Ovary (tissue), 9 donors: ENCODE data around the gene PTPRJ. TPM values are rescaled to one million over a fixed set of nuclear protein-coding genes. Genes with fewer than 3 reads are reported as not detected.

Source experiments
- DNase-seq, 5 donors: peaks; one replicate each; pipeline ENCODE4 v3.0.0-alpha.2; 2019 to 2020
- H3K27ac ChIP-seq, 2 donors: fragments of 200-600 bp; one replicate each; pipeline versions ENCODE4 v1.5.1 to v1.8.0; 2019 to 2022
- H3K27me3 ChIP-seq: fragments of 200-600 bp; one replicate; pipeline ENCODE4 v1.8.0; 2022
- H3K36me3 ChIP-seq: fragments of 200-600 bp; sonication (generic); one replicate; pipeline ENCODE4 v1.5.1; 2019
- H3K4me1 ChIP-seq: one replicate; pipeline ENCODE4 v1.8.1; 2013; ENCODE audit warnings: mild to moderate bottlenecking, moderate library complexity; ENCODE audit not compliant: insufficient read depth
- H3K4me3 ChIP-seq: fragments of 200-600 bp; sonication (generic); one replicate; pipeline ENCODE4 v1.5.1; 2017
- H3K9me3 ChIP-seq, 2 donors: fragments of 200-600 bp in 1 of 2; sonication (generic) in 1 of 2; one replicate each; pipeline versions ENCODE4 v1.5.1 to v1.8.1; 2013 to 2019; ENCODE audit warnings: mild to moderate bottlenecking in 1 of 2, moderate library complexity in 1 of 2
- EP300 ChIP-seq: sonication (generic); formaldehyde crosslinking; IDR thresholded peaks from one replicate; pipeline ENCODE4 v1.6.1; 2017; ENCODE audit warnings: antibody characterized with exemption
- POLR2A ChIP-seq: fragments of 450-650 bp; IDR thresholded peaks from one replicate; pipeline ENCODE4 v1.6.1; 2017; ENCODE audit warnings: antibody characterized with exemption, mild to moderate bottlenecking, moderate library complexity
- WGBS, 3 donors: extraction: QIAGEN DNeasy Blood & Tissue Kit in 1 of 3; methylation state at CpG; one replicate each; pipeline versions ENCODE4 v1.1.5 to v1.1.7; 2013 to 2017; 5-methylcytosine and 5-hydroxymethylcytosine counted together
- intact Hi-C, 4 donors: fragments of 100-400 bp; cut with DNase I; formaldehyde crosslinking; loops; one replicate each; pipeline versions ENCODE4 v1.11.0 to v1.15.1; 2022 to 2023
- polyA plus RNA-seq, 2 donors: library from polyadenylated mRNA; stranded (reverse); fragments of 200-250 nt in 1 of 2; fragments of 350-450 nt in 1 of 2; fragmentation: Illumina TruSeq in 1 of 2; extraction: RNeasy Lipid Tissue Mini Kit (QIAGEN cat#74804) in 1 of 2; gene quantifications; one replicate each; pipeline ENCODE4 v1.2.3, GENCODE V29; 2013 to 2014
- total RNA-seq, 7 donors: library from RNA; depleted of rRNA in 2 of 7; stranded (reverse); fragments of >200 nt in 2 of 7; fragmentation: NEBNext Ultra II Directional in 3 of 7; extraction: Animal tissue kit (Norgen Biotek cat#: 25700) in 3 of 7; gene quantifications; one replicate each; pipeline versions ENCODE4 v1.1.0 to v1.2.4, GENCODE V29; 2016 to 2023
- TF ChIP-seq, protein P1 (sequence below), 3 donors: fragments of 450-650 bp in 2 of 3; fragments of 200-600 bp in 1 of 3; IDR thresholded peaks; one replicate each; pipeline versions ENCODE4 v1.5.1 to v1.8.0; 2016 to 2022; ENCODE audit warnings: antibody characterized with exemption in 3 of 3, mild to moderate bottlenecking in 1 of 3
- donor health status: DM: no; HTN: no; CAD: no; lungs with moderate emphysema.
- donor health status: DM: no; HTN: no; CAD: no.
- donor health status: Bipolar disorder and iron deficiency.
- donor health status: DM: yes; HTN: yes; CAD: no.
- donor health status: DM: no; HTN: no; CAD: no.
- donor health status: DM: yes; HTN: yes; CAD: no.

Gene PTPRJ
- total and polyA plus RNA-seq, 9 donors: 1.6 to 16.1 (median 5.5) TPM

- DNase-seq: no peak
These were observed 121.6 kb downstream of the PTPRJ start for GRCh38 chr11:48101958-48102357.

DNA sequence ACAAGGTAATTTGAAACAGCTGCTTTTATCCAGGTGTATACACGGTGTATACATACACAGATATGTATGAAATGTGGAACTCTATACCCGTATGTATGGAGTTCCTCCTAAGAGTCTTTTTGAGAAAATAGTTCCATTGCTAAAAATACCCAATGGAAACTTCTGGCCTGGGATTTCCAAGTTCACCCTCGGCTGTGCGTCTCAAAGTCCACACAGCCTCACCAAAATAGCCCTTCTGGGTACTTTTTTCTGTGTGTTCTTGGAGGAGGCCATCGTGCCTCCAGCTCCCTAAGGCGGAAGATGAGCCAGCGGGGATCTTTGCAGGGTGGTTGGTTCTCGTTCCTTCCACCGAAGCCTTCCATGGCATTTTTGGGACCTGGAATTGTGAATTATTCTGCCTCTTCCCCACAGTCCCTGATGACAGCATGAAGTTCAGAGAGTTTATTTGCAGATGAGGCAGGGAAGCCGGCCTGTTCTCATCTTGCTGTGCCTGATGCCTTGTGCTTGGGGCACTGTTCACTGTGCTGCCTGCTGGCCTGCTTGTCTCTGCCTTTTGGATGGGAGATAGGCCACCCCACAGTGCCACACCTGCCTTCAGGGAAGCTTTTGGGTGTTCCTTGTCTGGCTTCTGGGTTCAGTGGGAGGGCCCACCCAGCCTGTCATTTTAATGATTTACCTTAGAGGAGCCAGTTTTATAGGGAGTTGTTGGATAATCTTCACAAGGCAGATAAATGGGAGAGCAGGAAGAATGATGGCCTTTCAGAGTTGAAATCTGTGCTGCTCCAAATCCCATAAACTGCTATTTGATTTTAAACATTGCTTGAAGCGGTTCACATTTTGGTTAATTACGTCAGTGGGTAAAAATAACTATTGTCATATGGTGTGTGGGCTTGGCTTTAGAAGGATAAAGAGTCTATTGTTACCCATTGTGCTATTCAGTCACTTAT lies 123.5 kb downstream of the PTPRJ start:
- Histone ChIP-seq H3K27ac (no peak overlapping the region), H3K36me3 (no peaks in the 10 kb centered on the region), H3K27me3 (no peaks in the 10 kb centered on the region), H3K4me3 (no peak overlapping the region), H3K9me3 (no peaks in the 10 kb centered on the region), H3K4me1 (no peaks in the 10 kb centered on the region)
- 76 to 90% (median 78%) methylated on average over 12 of the region's 12 CpGs for WGBS, 3 donors
- no peak for TF ChIP-seq POLR2A
- TF ChIP-seq, protein P1, sequence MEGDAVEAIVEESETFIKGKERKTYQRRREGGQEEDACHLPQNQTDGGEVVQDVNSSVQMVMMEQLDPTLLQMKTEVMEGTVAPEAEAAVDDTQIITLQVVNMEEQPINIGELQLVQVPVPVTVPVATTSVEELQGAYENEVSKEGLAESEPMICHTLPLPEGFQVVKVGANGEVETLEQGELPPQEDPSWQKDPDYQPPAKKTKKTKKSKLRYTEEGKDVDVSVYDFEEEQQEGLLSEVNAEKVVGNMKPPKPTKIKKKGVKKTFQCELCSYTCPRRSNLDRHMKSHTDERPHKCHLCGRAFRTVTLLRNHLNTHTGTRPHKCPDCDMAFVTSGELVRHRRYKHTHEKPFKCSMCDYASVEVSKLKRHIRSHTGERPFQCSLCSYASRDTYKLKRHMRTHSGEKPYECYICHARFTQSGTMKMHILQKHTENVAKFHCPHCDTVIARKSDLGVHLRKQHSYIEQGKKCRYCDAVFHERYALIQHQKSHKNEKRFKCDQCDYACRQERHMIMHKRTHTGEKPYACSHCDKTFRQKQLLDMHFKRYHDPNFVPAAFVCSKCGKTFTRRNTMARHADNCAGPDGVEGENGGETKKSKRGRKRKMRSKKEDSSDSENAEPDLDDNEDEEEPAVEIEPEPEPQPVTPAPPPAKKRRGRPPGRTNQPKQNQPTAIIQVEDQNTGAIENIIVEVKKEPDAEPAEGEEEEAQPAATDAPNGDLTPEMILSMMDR (IDR thresholded peaks at IDR 0.05): no peak
- no peak for TF ChIP-seq EP300
- intact Hi-C loops: loop anchor here in 1 of 4 donors (2.0 kb wide), 1 partner anchor 129 kb away; no protein-coding TSS in a partner anchor
- DNase-seq: no peak

More at GRCh38 chr11:48101958-48102357, 121.6 kb downstream of the PTPRJ start:
- WGBS, 3 donors: 59 to 62% (median 61%) methylated on average over 6 of the region's 6 CpGs
- Histone ChIP-seq H3K27me3 (no peaks in the 10 kb centered on the region), H3K27ac (no peak overlapping the region), H3K4me3 (no peak overlapping the region), H3K36me3 (no peaks in the 10 kb centered on the region), H3K4me1 (peaks cover 2% of the 10 kb centered on the region), H3K9me3 (no peaks in the 10 kb centered on the region)
- intact Hi-C loops: no loop called here
- no peak for TF ChIP-seq POLR2A
- TF ChIP-seq EP300: no peak
- TF ChIP-seq, protein P1 (IDR thresholded peaks at IDR 0.05): no peak

GRCh38 chr11:48104568-48104924 lies 124.2 kb downstream of the PTPRJ start:
- Histone ChIP-seq H3K4me3 (no peak overlapping the region), H3K27ac (no peak overlapping the region), H3K36me3 (no peaks in the 10 kb centered on the region), H3K27me3 (no peaks in the 10 kb centered on the region), H3K4me1 (no peaks in the 10 kb centered on the region), H3K9me3 (no peaks in the 10 kb centered on the region)
- DNase-seq: no peak
- 65 to 81% (median 77%) methylated on average over 3 of the region's 3 CpGs for WGBS, 3 donors
- intact Hi-C loops: loop anchor here in 1 of 4 donors (2.0 kb wide), 1 partner anchor 130 kb away; no protein-coding TSS in a partner anchor
- TF ChIP-seq EP300 (no peak), POLR2A (no peak)
- TF ChIP-seq, protein P1 (IDR thresholded peaks at IDR 0.05): no peak

DNA sequence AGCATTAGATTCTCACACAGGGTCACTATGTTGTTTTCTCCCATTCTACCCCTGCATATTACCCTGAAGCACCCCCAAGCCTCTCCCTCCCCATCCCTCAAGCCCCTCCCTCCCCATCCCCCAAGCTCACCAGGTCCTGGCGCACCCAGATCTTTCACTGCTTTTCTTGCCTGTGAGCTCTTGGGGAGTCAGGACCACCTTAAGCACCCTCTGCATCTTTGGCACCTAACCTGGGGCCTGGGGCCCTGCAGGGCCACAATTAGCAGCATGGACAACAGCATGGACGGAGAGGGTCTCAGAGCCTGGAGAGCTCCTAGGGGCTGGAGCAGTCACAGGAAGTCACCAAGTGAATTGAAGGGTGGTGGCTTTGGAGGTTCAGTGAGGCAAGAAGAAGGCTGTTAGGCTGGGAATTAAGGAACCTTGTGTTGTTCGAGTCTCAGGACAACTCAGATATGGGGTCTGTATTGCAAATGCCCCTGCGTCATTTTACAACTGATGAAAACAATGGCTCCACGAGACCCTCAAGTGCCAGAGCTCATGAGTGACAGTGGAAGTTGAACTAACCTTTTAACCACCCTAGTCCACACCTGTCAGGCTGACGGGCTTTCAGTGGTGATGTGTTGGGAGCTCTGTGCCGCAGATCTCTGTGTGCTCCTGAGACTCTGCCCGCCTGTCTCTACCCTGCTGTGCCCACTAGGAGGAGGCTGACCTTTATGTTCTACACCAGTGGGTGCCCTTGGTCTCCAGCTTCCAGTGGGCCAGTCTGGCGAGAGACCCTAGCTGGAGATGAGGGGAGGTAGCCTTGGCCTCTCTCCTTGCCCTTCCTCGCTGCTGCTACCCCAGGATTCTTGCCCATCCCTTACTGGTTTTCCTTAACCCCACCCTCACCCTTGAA lies 125.0 kb downstream of the PTPRJ start:
- DNase-seq: no peak
- no peaks in the 10 kb centered on the region for H3K36me3 ChIP-seq
- no peaks in the 10 kb centered on the region for H3K27me3 ChIP-seq
- no peak overlapping the region for H3K4me3 ChIP-seq
- WGBS, 3 donors: 94 to 95% (median 95%) methylated on average over 10 of the region's 10 CpGs
- no peaks in the 10 kb centered on the region for H3K4me1 ChIP-seq
- no peaks in the 10 kb centered on the region for H3K9me3 ChIP-seq
- intact Hi-C loops: loop anchor here in 1 of 4 donors (2.0 kb wide), 1 partner anchor 131 kb away; no protein-coding TSS in a partner anchor
- TF ChIP-seq POLR2A (no peak), EP300 (no peak)
- TF ChIP-seq, protein P1 (IDR thresholded peaks at IDR 0.05): no peak
- H3K27ac ChIP-seq: no peak overlapping the region
